ENCODE measurements around the gene SP140. TPM values are rescaled to one million over a fixed set of nuclear protein-coding genes. Genes with fewer than 3 reads are reported as not detected.

The SP140 gene
- total RNA-seq, 1 donor from 2014 or later: 0.06 TPM

DNA sequence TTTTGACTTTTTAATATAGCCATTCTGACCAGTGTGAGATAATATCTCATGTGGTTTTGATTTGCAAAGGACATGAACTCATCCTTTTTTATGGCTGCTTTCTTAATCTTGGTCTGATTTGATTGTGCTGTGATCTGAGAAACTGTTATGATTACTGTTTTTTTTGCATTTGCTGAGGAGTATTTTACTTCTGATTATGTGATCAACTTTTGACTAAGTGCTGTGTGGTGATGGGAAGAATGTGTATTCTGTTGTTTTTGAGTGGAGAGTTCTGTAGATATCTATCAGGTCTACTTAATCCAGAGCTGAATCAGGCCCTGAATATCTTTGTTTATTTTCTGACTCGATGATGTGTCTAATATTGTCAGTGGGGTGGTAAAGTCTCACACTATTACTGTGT is 118.2 kb downstream of the SP140 start:
- TF ChIP-seq EZH2phosphoT487 (IDR thresholded peaks at IDR 0.05) (no peak), EZH2 (IDR thresholded peaks at IDR 0.05) (no peak)
- TF ChIP-seq, protein P1, sequence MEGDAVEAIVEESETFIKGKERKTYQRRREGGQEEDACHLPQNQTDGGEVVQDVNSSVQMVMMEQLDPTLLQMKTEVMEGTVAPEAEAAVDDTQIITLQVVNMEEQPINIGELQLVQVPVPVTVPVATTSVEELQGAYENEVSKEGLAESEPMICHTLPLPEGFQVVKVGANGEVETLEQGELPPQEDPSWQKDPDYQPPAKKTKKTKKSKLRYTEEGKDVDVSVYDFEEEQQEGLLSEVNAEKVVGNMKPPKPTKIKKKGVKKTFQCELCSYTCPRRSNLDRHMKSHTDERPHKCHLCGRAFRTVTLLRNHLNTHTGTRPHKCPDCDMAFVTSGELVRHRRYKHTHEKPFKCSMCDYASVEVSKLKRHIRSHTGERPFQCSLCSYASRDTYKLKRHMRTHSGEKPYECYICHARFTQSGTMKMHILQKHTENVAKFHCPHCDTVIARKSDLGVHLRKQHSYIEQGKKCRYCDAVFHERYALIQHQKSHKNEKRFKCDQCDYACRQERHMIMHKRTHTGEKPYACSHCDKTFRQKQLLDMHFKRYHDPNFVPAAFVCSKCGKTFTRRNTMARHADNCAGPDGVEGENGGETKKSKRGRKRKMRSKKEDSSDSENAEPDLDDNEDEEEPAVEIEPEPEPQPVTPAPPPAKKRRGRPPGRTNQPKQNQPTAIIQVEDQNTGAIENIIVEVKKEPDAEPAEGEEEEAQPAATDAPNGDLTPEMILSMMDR (IDR thresholded peaks at IDR 0.05): no peak
- Mint-ChIP-seq H3K9me3 (peaks cover 6% of the 10 kb centered on the region), H3K4me1 (peaks cover 4% of the 10 kb centered on the region)

DNA sequence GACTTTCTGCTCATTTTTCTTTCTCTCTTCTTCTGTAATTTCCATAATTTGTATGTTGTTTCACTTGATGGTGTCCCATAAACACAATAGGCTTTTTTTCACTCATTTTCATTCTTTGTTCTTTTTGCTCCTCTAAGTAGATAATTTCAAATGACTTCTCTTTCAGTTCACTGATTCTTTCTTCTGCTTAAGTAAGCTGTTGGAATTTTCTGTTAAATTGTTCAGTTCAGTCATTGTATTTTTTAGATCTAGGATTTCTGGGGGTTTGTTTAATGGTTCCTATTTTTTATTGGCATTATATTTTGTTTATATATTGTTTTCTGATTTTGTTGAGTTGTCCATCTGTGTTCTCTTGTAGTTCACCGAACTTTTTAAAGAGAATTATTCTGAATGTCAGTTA is 120.9 kb downstream of the SP140 start:
- TF ChIP-seq, protein P1 (IDR thresholded peaks at IDR 0.05): no peak
- TF ChIP-seq EZH2 (IDR thresholded peaks at IDR 0.05): no peak
- no peak for TF ChIP-seq EZH2phosphoT487 (IDR thresholded peaks at IDR 0.05)
- H4K20me1 ChIP-seq (ENCODE audit: low read depth): no peaks in the 10 kb centered on the region
- Mint-ChIP-seq H3K27me3 (ENCODE audit: insufficient read depth, low read depth) (peaks cover 2% of the 10 kb centered on the region), H3K9me3 (peaks cover 6% of the 10 kb centered on the region), H3K4me3 (no peak overlapping the region), H3K36me3 (no peaks in the 10 kb centered on the region), H3K27ac (no peak overlapping the region), H3K4me1 (peaks cover 4% of the 10 kb centered on the region)
- no peak overlapping the region for H3K4me3 ChIP-seq
- H3K4me1 ChIP-seq: no peaks in the 10 kb centered on the region
- no peak overlapping the region for H3K27ac ChIP-seq
- no peak for DNase-seq (ENCODE audit: low spot score)
- H3K4me2 ChIP-seq: no peak overlapping the region
- H3K9me3 ChIP-seq (ENCODE audit: low read depth): no peaks in the 10 kb centered on the region
- H3K9ac ChIP-seq: no peak overlapping the region
- no peaks in the 10 kb centered on the region for H3F3A ChIP-seq (ENCODE audit: low read depth)
- no peaks in the 10 kb centered on the region for H3K27me3 ChIP-seq
- H3K79me2 ChIP-seq (ENCODE audit: low read depth): no peaks in the 10 kb centered on the region
- no peak overlapping the region for H2AFZ ChIP-seq (replicated peaks)
- H3K36me3 ChIP-seq: peaks cover 6% of the 10 kb centered on the region

More for the DNA sequence above, 118.2 kb downstream of the SP140 start:
- Mint-ChIP-seq H3K27ac (no peak overlapping the region), H3K4me3 (no peak overlapping the region), H3K27me3 (ENCODE audit: insufficient read depth, low read depth) (peaks cover 2% of the 10 kb centered on the region), H3K36me3 (no peaks in the 10 kb centered on the region)
- no peak overlapping the region for H3K4me3 ChIP-seq
- H3K4me2 ChIP-seq: no peak overlapping the region
- no peaks in the 10 kb centered on the region for H4K20me1 ChIP-seq (ENCODE audit: low read depth)
- H3K4me1 ChIP-seq: no peaks in the 10 kb centered on the region
- H3K79me2 ChIP-seq (ENCODE audit: low read depth): no peaks in the 10 kb centered on the region
- H2AFZ ChIP-seq (replicated peaks): no peak overlapping the region
- no peaks in the 10 kb centered on the region for H3K9me3 ChIP-seq (ENCODE audit: low read depth)
- H3K9ac ChIP-seq: no peak overlapping the region
- H3K27me3 ChIP-seq: no peaks in the 10 kb centered on the region
- H3K36me3 ChIP-seq: peaks cover 6% of the 10 kb centered on the region
- DNase-seq (ENCODE audit: low spot score): no peak
- no peak overlapping the region for H3K27ac ChIP-seq
- no peaks in the 10 kb centered on the region for H3F3A ChIP-seq (ENCODE audit: low read depth)

DNA sequence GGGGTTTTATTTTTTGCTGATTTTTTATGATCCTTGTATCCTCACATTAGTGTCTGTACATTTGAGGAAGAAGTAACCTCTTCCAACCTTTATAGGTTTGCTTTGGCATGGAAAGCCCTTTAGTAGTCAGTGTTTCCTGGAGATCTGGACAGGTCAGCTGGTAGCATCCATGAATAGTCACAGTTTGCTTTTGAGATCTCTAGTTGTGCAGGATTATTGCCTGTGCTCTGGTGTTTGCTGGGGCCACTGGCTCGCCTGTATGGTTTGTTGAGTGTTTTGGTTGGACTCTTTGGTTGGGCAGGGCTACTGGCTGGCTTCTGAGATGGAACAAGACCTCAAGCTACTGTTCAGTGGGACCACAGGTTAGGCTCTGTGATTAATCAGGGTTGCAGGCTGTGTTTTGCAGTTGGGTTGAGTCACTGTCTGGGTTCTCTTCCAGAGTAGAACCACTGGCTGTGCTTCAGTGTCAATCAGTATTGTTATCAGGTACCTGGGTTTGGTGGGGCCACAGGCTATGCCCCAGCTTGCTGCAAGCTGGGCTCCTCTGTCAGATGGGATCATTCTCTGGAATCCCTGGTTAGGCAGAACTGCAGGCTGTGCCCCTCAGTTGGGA is 121.5 kb downstream of the SP140 start:
- no peaks in the 10 kb centered on the region for H3K27me3 ChIP-seq
- no peaks in the 10 kb centered on the region for H4K20me1 ChIP-seq (ENCODE audit: low read depth)
- no peak overlapping the region for H3K4me2 ChIP-seq
- TF ChIP-seq EZH2phosphoT487 (IDR thresholded peaks at IDR 0.05) (no peak), EZH2 (IDR thresholded peaks at IDR 0.05) (no peak)
- TF ChIP-seq, protein P1 (IDR thresholded peaks at IDR 0.05): no peak
- H3K4me3 Mint-ChIP-seq: no peak overlapping the region
- no peak overlapping the region for H3K27ac Mint-ChIP-seq
- no peak overlapping the region for H3K27ac ChIP-seq
- no peak for DNase-seq (ENCODE audit: low spot score)
- H3K4me3 ChIP-seq: no peak overlapping the region
- no peaks in the 10 kb centered on the region for H3K9me3 ChIP-seq (ENCODE audit: low read depth)
- H3K27me3 Mint-ChIP-seq (ENCODE audit: insufficient read depth, low read depth): peaks cover 2% of the 10 kb centered on the region
- H3K9ac ChIP-seq: no peak overlapping the region
- H3K4me1 ChIP-seq: no peaks in the 10 kb centered on the region
- H3K79me2 ChIP-seq (ENCODE audit: low read depth): no peaks in the 10 kb centered on the region
- no peaks in the 10 kb centered on the region for H3F3A ChIP-seq (ENCODE audit: low read depth)
- peaks cover 6% of the 10 kb centered on the region for H3K36me3 ChIP-seq
- peaks cover 6% of the 10 kb centered on the region for H3K9me3 Mint-ChIP-seq
- no peaks in the 10 kb centered on the region for H3K36me3 Mint-ChIP-seq
- peaks cover 4% of the 10 kb centered on the region for H3K4me1 Mint-ChIP-seq
- H2AFZ ChIP-seq (replicated peaks): no peak overlapping the region

All from neural progenitor cell (in vitro differentiated cells).